H1 (cell line): ENCODE data around the gene MORN5. TPM values are rescaled to one million over a fixed set of nuclear protein-coding genes. Genes with fewer than 3 reads are reported as not detected.

Source experiments
- CTCF ChIA-PET: fragments of 300-600 bp; sonication (Branson Sonifier 250); formaldehyde crosslinking; loops from one replicate; lab custom pipeline; 2021; ENCODE audit not compliant: partially characterized antibody; lab: Charles Lee
- POLR2A ChIA-PET: fragments of 300-600 bp; sonication (Branson Sonifier 250); formaldehyde crosslinking; loops from one replicate; lab custom pipeline; 2021; ENCODE audit warnings: inconsistent platforms; ENCODE audit not compliant: partially characterized antibody; lab: Charles Lee
- DNase-seq, 2 experiments: peaks; one replicate each; pipeline versions ENCODE4 v3.0.0 to v3.0.0-alpha.2; 2010 to 2022; ENCODE audit warnings: low spot score in 2 of 2, low read depth in 1 of 2, mixed read lengths in 1 of 2
- FAIRE-seq: peaks from 2 replicates; lab custom pipeline; 2011; peaks lifted over from hg19 to GRCh38; lab: Jason Lieb, UNC
- H2AFZ ChIP-seq: 2 replicates; pipeline ENCODE4 v1.8.1; 2012; ENCODE audit warnings: low read length, inconsistent platforms
- H2AK5ac ChIP-seq: 2 replicates; pipeline ENCODE4 v1.6.1; 2013; ENCODE audit warnings: low read depth, low read length
- H2BK120ac ChIP-seq: replicated peaks from 2 replicates; pipeline ENCODE3; 2013; ENCODE audit warnings: low read depth, low read length, inconsistent platforms
- H2BK12ac ChIP-seq: 2 replicates; pipeline ENCODE4 v1.6.1; 2013; ENCODE audit warnings: low read depth, low read length
- H2BK15ac ChIP-seq: 2 replicates; pipeline ENCODE4 v1.6.1; 2013; ENCODE audit warnings: low read length
- H2BK20ac ChIP-seq: 2 replicates; pipeline ENCODE4 v1.6.1; 2013; ENCODE audit warnings: low read length
- H2BK5ac ChIP-seq: 2 replicates; pipeline ENCODE4 v1.6.1; 2013; ENCODE audit warnings: low read depth, low read length
- H3K14ac ChIP-seq: 2 replicates; pipeline ENCODE4 v1.6.1; 2013; ENCODE audit warnings: inconsistent platforms; ENCODE audit not compliant: insufficient read length
- H3K18ac ChIP-seq: 2 replicates; pipeline ENCODE4 v1.6.1; 2013; ENCODE audit warnings: low read length; ENCODE audit errors: extremely low read depth
- H3K23ac ChIP-seq: 2 replicates; pipeline ENCODE4 v1.6.1; 2013; ENCODE audit warnings: inconsistent platforms; ENCODE audit not compliant: insufficient read length
- H3K23me2 ChIP-seq: 2 replicates; pipeline ENCODE4 v1.6.1; 2013; ENCODE audit warnings: low read depth, low read length
- H3K27ac ChIP-seq: 2 replicates; pipeline ENCODE4 v1.6.1; 2011; ENCODE audit warnings: low read depth, low read length, inconsistent platforms
- H3K27me3 ChIP-seq, 4 experiments: replicated peaks in 1 of 4; 1 replicate in 1 of 4; 2 replicates in 3 of 4; pipeline versions ENCODE4 v1.6.1 to v1.8.1; 2011 to 2013; ENCODE audit warnings: low read length in 3 of 4, mild to moderate bottlenecking in 3 of 4, inconsistent platforms in 2 of 4, mixed read lengths in 2 of 4, moderate library complexity in 1 of 4; ENCODE audit not compliant: control insufficient read depth in 3 of 4, insufficient read depth in 3 of 4; ENCODE audit errors: extremely low read depth in 1 of 4
- H3K36me3 ChIP-seq, 4 experiments: 2 replicates each; pipeline versions ENCODE4 v1.6.1 to v1.8.1; 2011 to 2013; ENCODE audit warnings: mild to moderate bottlenecking in 4 of 4, low read length in 3 of 4, moderate library complexity in 2 of 4, control low read depth in 1 of 4, inconsistent platforms in 1 of 4; ENCODE audit not compliant: insufficient read depth in 4 of 4, control insufficient read depth in 2 of 4
- H3K4ac ChIP-seq: replicated peaks from 2 replicates; pipeline ENCODE3; 2013; ENCODE audit warnings: low read length, low read depth, mixed read lengths, inconsistent platforms; ENCODE audit not compliant: insufficient read length
- H3K4me1 ChIP-seq, 4 experiments: replicated peaks in 1 of 4; 1 replicate in 1 of 4; 2 replicates in 3 of 4; pipeline versions ENCODE4 v1.6.1 to v1.8.1; 2011 to 2013; ENCODE audit warnings: low read length in 3 of 4, inconsistent platforms in 2 of 4, mixed read lengths in 1 of 4; ENCODE audit not compliant: insufficient read depth in 4 of 4, control insufficient read depth in 3 of 4
- H3K4me2 ChIP-seq, 2 experiments: 2 replicates each; pipeline versions ENCODE4 v1.6.1 to v1.8.1; 2011 to 2013; ENCODE audit warnings: low read depth in 2 of 2, low read length in 2 of 2, control low read depth in 1 of 2, inconsistent platforms in 1 of 2, mild to moderate bottlenecking in 1 of 2; ENCODE audit not compliant: insufficient read depth in 1 of 2
- H3K4me3 ChIP-seq, 4 experiments: fragments of 200-600, 300-600 bp in 1 of 4; sonication (generic), shearing (Covaris generic), sonication (Bioruptor Twin) in 1 of 4; 2 replicates each; pipeline versions ENCODE4 v1.5.1 to v1.8.1; 2011 to 2016; ENCODE audit warnings: low read length in 4 of 4, low read depth in 3 of 4, control low read depth in 2 of 4, inconsistent platforms in 2 of 4, mild to moderate bottlenecking in 2 of 4, mixed read lengths in 1 of 4, moderate library complexity in 1 of 4; ENCODE audit not compliant: insufficient read depth in 2 of 4; ENCODE audit errors: extremely low read depth in 1 of 4
- H3K56ac ChIP-seq: replicated peaks from 2 replicates; pipeline ENCODE3; 2013; ENCODE audit warnings: low read depth, mild to moderate bottlenecking, mixed read lengths, low read length, inconsistent platforms; ENCODE audit not compliant: insufficient read length
- H3K79me1 ChIP-seq: 2 replicates; pipeline ENCODE4 v1.6.1; 2013; ENCODE audit warnings: low read depth, low read length, control low read depth
- H3K79me2 ChIP-seq, 2 experiments: 2 replicates each; pipeline versions ENCODE4 v1.6.1 to v1.8.1; 2012 to 2013; ENCODE audit warnings: low read length in 2 of 2, mild to moderate bottlenecking in 2 of 2, inconsistent platforms in 1 of 2; ENCODE audit not compliant: insufficient read depth in 2 of 2, control insufficient read depth in 1 of 2
- H3K9ac ChIP-seq, 4 experiments: replicated peaks in 1 of 4; 1 replicate in 1 of 4; 2 replicates in 3 of 4; pipeline versions ENCODE4 v1.6.1 to v1.8.1; 2011 to 2013; ENCODE audit warnings: low read depth in 3 of 4, low read length in 3 of 4, control low read depth in 2 of 4, mild to moderate bottlenecking in 2 of 4, moderate library complexity in 2 of 4, inconsistent platforms in 1 of 4; ENCODE audit errors: extremely low read depth in 1 of 4
- H3K9me3 ChIP-seq, 2 experiments: 2 replicates each; pipeline versions ENCODE4 v1.6.1 to v1.8.1; 2012 to 2013; ENCODE audit warnings: mild to moderate bottlenecking in 2 of 2, moderate library complexity in 2 of 2, control low read depth in 1 of 2, inconsistent platforms in 1 of 2, low read depth in 1 of 2, low read length in 1 of 2, mixed read lengths in 1 of 2; ENCODE audit not compliant: insufficient read depth in 2 of 2
- H4K20me1 ChIP-seq, 2 experiments: replicated peaks in 1 of 2; 2 replicates each; pipeline versions ENCODE3 to v1.8.1; 2011 to 2013; ENCODE audit warnings: inconsistent platforms in 2 of 2, low read length in 2 of 2, mild to moderate bottlenecking in 1 of 2; ENCODE audit not compliant: insufficient read depth in 2 of 2, control insufficient read depth in 1 of 2
- H4K5ac ChIP-seq: 2 replicates; pipeline ENCODE4 v1.6.1; 2013; ENCODE audit warnings: low read length, low read depth, mixed read lengths, inconsistent platforms; ENCODE audit not compliant: insufficient read length
- H4K8ac ChIP-seq: 2 replicates; pipeline ENCODE4 v1.8.0; 2013; ENCODE audit warnings: mild to moderate bottlenecking, moderate library complexity, low read length, inconsistent platforms; ENCODE audit not compliant: insufficient read depth; ENCODE audit errors: extremely low read depth
- H4K91ac ChIP-seq: replicated peaks from 2 replicates; pipeline ENCODE3; 2013; ENCODE audit warnings: low read length, mixed read lengths, inconsistent platforms; ENCODE audit not compliant: insufficient read length
- CTCF ChIP-seq, 3 experiments: IDR thresholded peaks; 1 replicate in 2 of 3; 2 replicates in 1 of 3; pipeline versions ENCODE4 v1.5.1 to v1.6.1; 2011; ENCODE audit warnings: low read length in 3 of 3, mild to moderate bottlenecking in 3 of 3, inconsistent platforms in 2 of 3, low read depth in 1 of 3, moderate library complexity in 1 of 3; ENCODE audit not compliant: insufficient read depth in 1 of 3; ENCODE audit errors: control extremely low read depth in 1 of 3
- GTF2F1 ChIP-seq: IDR thresholded peaks from 2 replicates; pipeline ENCODE4 v1.6.1; 2012; ENCODE audit warnings: low read depth, low read length, improper control_type of control experiment, borderline replicate concordance
- JUN ChIP-seq: IDR thresholded peaks from 2 replicates; pipeline ENCODE4 v1.6.1; 2011; ENCODE audit warnings: low read depth, mild to moderate bottlenecking, improper control_type of control experiment, low read length
- KDM4A ChIP-seq: IDR thresholded peaks from one replicate; pipeline ENCODE4 v1.7.1; 2012; ENCODE audit warnings: low read depth, mild to moderate bottlenecking, moderate library complexity, low read length, inconsistent platforms; ENCODE audit not compliant: severe bottlenecking
- MAX ChIP-seq: IDR thresholded peaks from 2 replicates; pipeline ENCODE4 v1.6.1; 2012; ENCODE audit warnings: inconsistent platforms
- NRF1 ChIP-seq: IDR thresholded peaks from 2 replicates; pipeline ENCODE4 v1.6.1; 2011; ENCODE audit warnings: mild to moderate bottlenecking, low read depth, low read length, improper control_type of control experiment
- POLR2A ChIP-seq, 2 experiments: IDR thresholded peaks; 1 replicate in 1 of 2; 2 replicates in 1 of 2; pipeline ENCODE4 v1.6.1; 2011; ENCODE audit warnings: low read depth in 2 of 2, low read length in 2 of 2, mild to moderate bottlenecking in 2 of 2; ENCODE audit errors: control extremely low read depth in 1 of 2
- SAP30 ChIP-seq: fragments of 300-600 bp; sonication (generic); IDR thresholded peaks from 2 replicates; pipeline ENCODE4 v1.7.1; 2012; ENCODE audit warnings: low read length, moderate library complexity, mild to moderate bottlenecking, inconsistent platforms; ENCODE audit not compliant: insufficient read depth, insufficient replicate concordance
- TEAD4 ChIP-seq: IDR thresholded peaks from 2 replicates; pipeline ENCODE4 v1.6.1; 2012; ENCODE audit warnings: low read depth, low read length, inconsistent platforms, mixed read lengths
- WGBS, 2 experiments: shearing (Covaris generic) in 1 of 2; methylation state at CpG; one replicate each; pipeline versions ENCODE4 v1.1.6 to v1.1.7; 2013 to 2015; ENCODE audit warnings: low lambda C conversion rate in 2 of 2, mixed read lengths in 2 of 2, inconsistent platforms in 1 of 2, low coverage in 1 of 2, missing lambda C conversion rate in 1 of 2; ENCODE audit not compliant: insufficient replicate concordance in 2 of 2, insufficient coverage in 1 of 2, insufficient read length in 1 of 2; ENCODE audit errors: extremely low coverage in 1 of 2, missing lambda C conversion rate in 1 of 2; 5-methylcytosine and 5-hydroxymethylcytosine counted together
- polyA plus RNA-seq, 7 experiments: library from polyadenylated mRNA; depleted of rRNA in 3 of 7; stranded (reverse) in 5 of 7; unstranded in 2 of 7; fragments of >200 nt in 5 of 7; fragments of 200-250 nt in 2 of 7; gene quantifications; 1 replicate in 5 of 7; 2 replicates in 1 of 7; 4 replicates in 1 of 7; pipeline versions ENCODE4 v1.2.1 to v1.2.3, GENCODE V29; 2011 to 2013; ENCODE audit warnings: missing spikeins in 2 of 7, mixed read lengths in 2 of 7
- total RNA-seq: library from RNA; stranded (reverse); fragmentation: NEBNext Ultra II Directional; extraction: Animal tissue kit (Norgen Biotek cat#: 25700); gene quantifications from 2 replicates; pipeline ENCODE4 v1.2.1, GENCODE V29; 2021

The MORN5 gene
- total and polyA plus RNA-seq, 2 of the 8 experiments (the other 6 are each of a cell fraction or from before 2014, with no cell fraction given), result not detected

GRCh38 chr9:122138560-122139268 is 21.0 kb upstream of the MORN5 start:
- ChIA-PET CTCF (interaction anchor here (0.6 to 9.9 kb wide), 10 partner anchors 9 to 53 kb away, joined by 3 to 152 read pairs (median 4); no protein-coding TSS in a partner anchor), POLR2A (interaction anchor here (0.7 to 1.4 kb wide), 2 partner anchors 20 to 142 kb away, joined by 3 to 4 read pairs; partner anchors contain the start of gene NDUFA8)
- no peaks in the 10 kb centered on the region for H3K23me2 ChIP-seq
- H4K5ac ChIP-seq, result no peak overlapping the region
- H3K27me3 ChIP-seq, result no peaks in the 10 kb centered on the region
- H4K91ac ChIP-seq, result no peak overlapping the region
- no peak overlapping the region for H3K56ac ChIP-seq
- peaks cover 0 to 12% (median 4%) of the 10 kb centered on the region in 4 experiments; a peak in 4 of 7 replicates for H3K4me1 ChIP-seq
- DNase-seq (no peak), FAIRE-seq (no peak)
- H3K23ac ChIP-seq, result no peak overlapping the region
- no peak overlapping the region for H3K4me2 ChIP-seq
- no peak overlapping the region for H3K14ac ChIP-seq
- H2BK20ac ChIP-seq, result no peak overlapping the region
- no peak overlapping the region for H3K4me3 ChIP-seq
- H2AK5ac ChIP-seq, result no peak overlapping the region
- no peak overlapping the region for H2BK120ac ChIP-seq
- peak overlapping the region; percentile 28; the same call in 1 of the 2 replicates for H2BK12ac ChIP-seq
- H3K79me2 ChIP-seq, result no peaks in the 10 kb centered on the region
- no peak overlapping the region for H2BK5ac ChIP-seq
- H3K36me3 ChIP-seq, result peaks cover 0 to 10% (median under 1%) of the 10 kb centered on the region in 4 experiments; a peak in 4 of 8 replicates
- WGBS, 2 experiments, result 74% methylated on average over 10 of the region's 10 CpGs; no CpG with 5 or more reads in 1 of the 2 experiments
- no peak overlapping the region for H2BK15ac ChIP-seq
- H3K9me3 ChIP-seq, result no peaks in the 10 kb centered on the region
- no peak overlapping the region for H3K4ac ChIP-seq
- no peak overlapping the region for H3K27ac ChIP-seq
- no peak overlapping the region for H2AFZ ChIP-seq
- H4K20me1 ChIP-seq, result no peaks in the 10 kb centered on the region
- H4K8ac ChIP-seq, result no peak overlapping the region
- H3K79me1 ChIP-seq, result no peaks in the 10 kb centered on the region
- H3K9ac ChIP-seq, result no peak overlapping the region
- H3K18ac ChIP-seq, result peak overlapping the region; percentile 28; the same call in 1 of the 2 replicates
- TF ChIP-seq CTCF (IDR thresholded peaks at IDR 0.05; ENCODE audit: control extremely low read depth in 1 of 3, insufficient read depth in 1 of 3, low read depth in 1 of 3, low read length in 3 of 3), result no peak
- TF ChIP-seq MAX, result no peak
- no peak for TF ChIP-seq SAP30
- TF ChIP-seq JUN, result no peak
- no peak for TF ChIP-seq NRF1
- no peak for TF ChIP-seq TEAD4
- no peak for TF ChIP-seq POLR2A (IDR thresholded peaks at IDR 0.05; ENCODE audit: control extremely low read depth in 1 of 2, low read depth in 2 of 2, low read length in 2 of 2)
- TF ChIP-seq GTF2F1, result no peak
- no peak for TF ChIP-seq KDM4A
